LHCN-M2 (cell line): ENCODE measurements around the gene PGLYRP3. TPM values are rescaled to one million over a fixed set of nuclear protein-coding genes. Genes with fewer than 3 reads are reported as not detected.

Experiments used
- DNase-seq: peaks from one replicate; pipeline ENCODE4 v3.0.0-alpha.2; 2012; ENCODE audit warnings: low read depth
- polyA plus RNA-seq: library from polyadenylated mRNA; unstranded; fragments of >200 nt; gene quantifications from one replicate; pipeline ENCODE4 v1.2.1, GENCODE V29; 2012; ENCODE audit warnings: missing spikeins
- total RNA-seq: library from RNA; depleted of rRNA; stranded (reverse); fragments of >200 nt; gene quantifications from 2 replicates; pipeline ENCODE4 v1.2.3, GENCODE V29; 2014; rRNA removed

PGLYRP3 gene
- not detected in 2 replicates for total RNA-seq
- not detected for polyA plus RNA-seq

GRCh38 chr1:153312570-153313186, at the start of gene PGLYRP3:
Gene PGLYRP3 (minus strand): TSS chr1:153312952. CDS start chr1:153310665, 2,287 bp downstream.
- no peak for DNase-seq

- DNase-seq, result no peak
These were observed 49.5 kb upstream of the PGLYRP3 start for GRCh38 chr1:153362187-153362775.

DNA sequence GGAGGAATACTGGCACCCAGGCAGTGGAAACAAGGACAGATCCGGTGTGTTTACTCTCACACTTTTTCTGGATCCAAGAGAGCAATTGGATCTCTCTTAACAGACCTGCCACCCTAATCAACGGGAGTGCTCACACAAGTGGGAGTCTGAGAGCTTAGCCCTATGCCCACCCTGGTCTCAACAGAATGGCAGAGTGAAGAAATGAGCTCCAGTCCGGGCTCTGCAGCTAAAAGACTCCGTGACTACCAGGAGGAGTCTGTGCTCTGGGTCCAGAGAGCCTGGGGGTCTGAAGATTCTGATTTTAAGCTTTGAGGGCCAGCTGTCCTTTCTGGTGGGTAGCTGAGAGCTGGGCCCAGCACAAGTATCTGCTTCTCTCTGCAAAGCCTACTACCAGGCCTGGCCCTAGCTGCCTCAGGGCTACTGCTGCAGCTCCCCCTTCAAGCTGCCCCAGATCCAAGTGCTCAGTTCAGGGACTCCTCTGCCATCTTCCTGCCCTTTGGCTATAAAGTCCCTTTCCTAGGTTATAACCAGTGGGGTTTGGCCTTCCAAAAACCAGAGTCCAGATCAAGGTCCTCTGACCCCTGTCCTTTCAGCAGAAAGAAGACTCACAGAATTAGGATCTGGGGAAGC, 48.8 kb upstream of the PGLYRP3 start:
- DNase-seq, result no peak

GRCh38 chr1:153360592-153361479, 48.1 kb upstream of the PGLYRP3 start:
- DNase-seq, result no peak

DNA sequence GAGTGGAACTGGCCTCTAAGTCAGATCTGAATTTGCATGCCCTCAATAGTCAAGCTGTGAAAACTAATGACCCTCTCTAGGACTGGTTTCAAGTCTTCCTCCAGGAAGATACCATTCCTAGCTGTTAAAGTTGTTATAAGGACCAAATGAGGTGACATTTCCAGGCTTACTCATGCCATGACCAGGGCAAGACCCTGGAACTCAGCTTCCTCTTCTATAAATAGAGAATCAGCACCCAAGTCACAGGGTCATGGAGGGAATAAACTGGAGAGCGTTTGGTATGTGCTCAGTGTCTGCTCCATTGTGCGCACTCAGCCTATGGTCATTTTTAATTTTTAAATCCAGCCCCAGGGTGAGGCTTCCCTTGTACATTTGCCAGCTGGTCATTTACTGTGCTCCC, 47.4 kb upstream of the PGLYRP3 start:
- no peak for DNase-seq

DNA sequence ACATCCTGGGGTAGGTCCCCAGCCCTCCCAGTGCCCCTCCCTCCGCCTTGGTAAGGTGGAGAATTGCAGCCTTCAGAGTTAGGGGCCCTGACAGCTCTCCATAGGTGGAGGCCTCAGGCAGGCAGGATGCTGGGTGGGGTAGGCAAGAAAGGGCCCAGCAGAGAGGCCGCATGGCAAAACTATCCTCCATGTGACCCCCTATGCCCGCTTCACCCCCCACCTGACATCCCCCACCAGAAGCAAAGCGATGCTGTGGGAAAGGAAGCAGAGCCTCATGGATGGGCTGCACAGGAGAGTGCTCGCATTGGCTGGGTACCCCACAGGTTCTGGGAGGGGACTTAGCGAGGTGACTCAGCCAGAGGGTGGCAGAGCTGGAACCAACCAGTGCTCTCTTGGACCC, 46.5 kb upstream of the PGLYRP3 start:
- no peak for DNase-seq

DNA sequence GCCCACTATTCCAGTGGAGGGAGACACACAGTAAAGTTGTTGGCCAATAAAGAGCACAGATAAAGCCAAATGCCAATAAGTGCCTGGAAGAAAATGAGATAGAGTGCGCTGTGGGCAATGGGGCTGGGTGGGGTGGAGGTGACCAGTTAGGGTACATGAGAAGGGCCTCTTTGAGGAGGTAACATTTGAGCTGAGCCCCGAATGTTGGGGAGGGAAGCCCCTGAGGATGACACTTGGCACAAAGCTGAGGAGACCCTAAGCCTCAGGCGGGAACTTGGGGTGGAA, 45.9 kb upstream of the PGLYRP3 start:
- DNase-seq, result no peak

DNA sequence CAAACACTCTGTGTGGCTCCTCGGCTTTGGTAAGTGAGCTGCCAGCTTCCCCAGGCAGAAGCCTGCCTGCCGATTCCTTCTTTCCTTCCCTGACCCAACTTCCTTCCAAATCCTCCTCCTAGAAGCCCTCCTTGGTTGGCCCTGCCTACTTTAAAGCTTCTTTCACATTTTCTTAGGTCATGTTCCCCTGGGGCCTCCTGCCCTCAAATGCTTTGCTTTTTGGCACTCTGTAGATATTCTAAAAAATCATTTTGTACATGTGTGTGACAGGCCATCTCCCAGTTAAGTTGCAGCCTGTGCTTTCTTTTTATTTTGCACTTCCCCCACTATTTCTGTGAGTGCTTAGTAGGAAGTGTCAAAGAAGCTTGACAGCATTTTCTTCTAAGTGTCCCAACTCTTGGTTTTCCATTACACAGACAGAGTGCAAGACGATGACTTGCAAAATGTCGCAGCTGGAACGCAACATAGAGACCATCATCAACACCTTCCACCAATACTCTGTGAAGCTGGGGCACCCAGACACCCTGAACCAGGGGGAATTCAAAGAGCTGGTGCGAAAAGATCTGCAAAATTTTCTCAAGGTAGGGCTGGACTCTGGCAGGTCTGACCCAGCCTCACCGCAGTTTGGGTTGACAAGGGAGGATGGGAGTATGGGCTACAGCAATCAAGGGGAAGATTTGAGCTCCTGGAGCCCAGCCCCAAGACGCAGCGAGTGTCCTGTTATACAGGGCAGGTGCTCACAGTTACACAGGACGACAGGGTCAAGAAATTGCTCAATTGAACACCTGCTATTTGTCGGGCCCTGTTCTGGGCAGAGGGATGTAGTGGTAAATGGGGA, 45.3 kb upstream of the PGLYRP3 start, which contains the start of gene S100A9:
S100A9 (plus strand) TSS at position 2 of the 838 bp plus-strand sequence; CDS start at position 432, 430 bp downstream.
- DNase-seq, result no peak

- DNase-seq, result no peak
These were observed 44.5 kb upstream of the PGLYRP3 start for GRCh38 chr1:153357076-153357852.

- no peak for DNase-seq
These were observed 43.8 kb upstream of the PGLYRP3 start for GRCh38 chr1:153356392-153357075.

DNA sequence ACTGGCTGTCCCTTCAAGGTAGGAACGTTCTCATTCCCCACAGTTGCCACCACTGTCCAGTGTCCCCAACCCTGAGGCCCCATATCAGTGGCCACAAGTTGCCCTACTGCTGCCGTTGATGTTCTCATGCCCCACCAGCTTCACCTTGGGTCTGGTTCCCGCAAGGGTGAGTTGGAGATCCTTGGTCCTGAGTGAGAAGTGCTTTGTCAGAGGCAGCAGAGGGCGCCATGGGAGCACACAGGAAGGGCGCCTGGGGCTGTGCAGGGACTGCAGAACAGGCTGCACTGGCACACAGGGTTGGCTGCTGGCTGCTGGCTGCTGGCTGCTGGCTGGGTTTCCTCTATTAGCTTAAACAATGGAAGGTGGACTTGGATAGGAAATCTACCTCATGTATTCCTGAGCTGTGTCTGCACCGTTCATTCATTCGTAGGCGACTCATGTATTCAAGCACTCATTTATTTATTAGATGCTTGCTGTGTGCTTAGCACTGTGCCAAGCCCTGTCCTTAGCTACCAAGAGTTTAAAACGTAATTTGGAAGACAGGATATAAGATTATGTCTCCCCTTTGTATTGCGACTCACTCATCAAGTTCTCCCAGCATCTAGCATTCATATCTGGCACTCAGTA, 42.8 kb upstream of the PGLYRP3 start:
- peak; percentile 27 for DNase-seq

DNA sequence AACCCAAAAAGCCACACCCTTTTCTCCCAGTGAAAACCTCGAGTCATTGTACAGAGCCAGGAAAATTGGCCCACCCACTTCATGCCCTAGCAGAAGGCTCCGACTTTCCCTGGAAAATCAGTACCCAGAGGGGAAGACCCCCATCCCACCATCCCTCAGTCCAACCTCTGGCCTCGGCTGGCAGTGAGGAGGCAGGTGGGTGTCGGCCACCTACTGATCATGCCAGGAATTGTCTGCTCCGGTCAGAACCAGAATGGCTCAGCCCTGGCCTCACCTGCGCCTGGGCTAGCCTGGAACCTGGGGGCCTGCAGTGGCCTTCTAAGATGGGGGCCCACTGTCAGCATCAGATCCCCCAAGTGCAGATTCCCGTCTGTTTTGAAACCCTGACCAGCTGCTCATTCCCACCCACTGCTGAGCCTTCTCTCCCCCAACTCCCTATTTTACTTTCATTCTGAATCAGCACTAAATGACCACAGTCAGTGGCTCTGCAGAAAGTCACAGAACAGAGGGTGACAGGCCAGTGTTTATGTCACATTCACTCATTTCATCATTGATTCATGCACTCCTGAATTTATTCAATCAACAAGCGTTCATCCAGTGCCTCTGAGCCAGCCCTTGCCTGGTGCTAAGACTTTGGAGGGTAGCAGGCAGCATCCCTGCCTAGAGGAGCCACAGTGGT, 41.9 kb upstream of the PGLYRP3 start:
- no peak for DNase-seq

DNA sequence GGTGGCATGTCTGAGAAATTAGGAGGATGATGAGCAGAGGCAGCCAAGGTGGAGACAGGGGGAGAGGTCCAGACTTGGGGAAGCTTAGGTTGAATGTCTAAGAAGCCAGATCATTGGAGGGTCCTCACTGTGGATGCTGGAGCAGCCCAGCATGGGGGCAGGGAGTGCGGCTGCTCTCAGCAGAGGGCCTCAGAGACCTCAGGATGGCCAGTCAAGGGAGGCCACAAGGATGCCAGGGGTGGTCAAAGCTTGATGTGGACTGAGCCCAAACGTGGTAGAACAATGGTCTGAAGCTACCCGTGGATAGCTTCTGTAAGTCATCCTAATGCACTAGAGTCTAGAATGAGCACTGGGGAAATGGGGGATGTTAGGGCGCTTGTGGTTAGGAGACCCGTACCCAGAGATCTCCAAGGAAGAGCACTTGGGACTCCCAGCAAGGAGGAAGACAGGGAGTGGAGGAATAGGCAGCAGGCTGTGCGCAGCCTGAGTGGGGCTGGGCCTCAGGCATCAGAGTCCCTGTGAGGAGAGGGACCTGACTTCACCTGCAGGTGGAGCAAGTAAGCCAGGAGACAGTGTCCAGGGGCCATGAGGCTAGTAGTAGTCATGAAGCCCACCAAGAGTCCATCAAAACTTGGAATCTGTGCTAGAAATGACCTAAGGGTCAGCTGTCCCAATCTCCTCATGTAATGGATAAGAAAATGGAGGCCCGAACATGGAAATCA, 40.6 kb upstream of the PGLYRP3 start:
- DNase-seq, result no peak

DNA sequence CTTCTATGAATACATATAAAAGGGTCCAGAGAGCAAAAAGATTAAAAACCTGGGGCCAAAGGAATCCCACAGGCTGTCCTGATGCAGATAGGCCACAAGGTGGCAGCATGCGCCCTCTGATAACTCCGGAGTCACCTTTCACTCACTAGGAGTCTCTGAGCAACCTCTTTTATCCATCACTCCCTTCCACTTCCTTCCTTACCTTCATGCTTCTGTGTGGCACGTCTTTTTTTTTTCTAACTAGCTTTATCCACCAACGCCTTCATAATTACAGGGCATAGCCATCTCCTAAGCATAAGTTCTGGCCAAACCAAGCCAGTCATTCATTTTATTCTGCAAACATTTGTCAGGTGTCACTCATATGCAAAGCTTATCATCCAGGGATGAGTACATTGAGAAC, 39.8 kb upstream of the PGLYRP3 start:
- peak; percentile 49 for DNase-seq

DNA sequence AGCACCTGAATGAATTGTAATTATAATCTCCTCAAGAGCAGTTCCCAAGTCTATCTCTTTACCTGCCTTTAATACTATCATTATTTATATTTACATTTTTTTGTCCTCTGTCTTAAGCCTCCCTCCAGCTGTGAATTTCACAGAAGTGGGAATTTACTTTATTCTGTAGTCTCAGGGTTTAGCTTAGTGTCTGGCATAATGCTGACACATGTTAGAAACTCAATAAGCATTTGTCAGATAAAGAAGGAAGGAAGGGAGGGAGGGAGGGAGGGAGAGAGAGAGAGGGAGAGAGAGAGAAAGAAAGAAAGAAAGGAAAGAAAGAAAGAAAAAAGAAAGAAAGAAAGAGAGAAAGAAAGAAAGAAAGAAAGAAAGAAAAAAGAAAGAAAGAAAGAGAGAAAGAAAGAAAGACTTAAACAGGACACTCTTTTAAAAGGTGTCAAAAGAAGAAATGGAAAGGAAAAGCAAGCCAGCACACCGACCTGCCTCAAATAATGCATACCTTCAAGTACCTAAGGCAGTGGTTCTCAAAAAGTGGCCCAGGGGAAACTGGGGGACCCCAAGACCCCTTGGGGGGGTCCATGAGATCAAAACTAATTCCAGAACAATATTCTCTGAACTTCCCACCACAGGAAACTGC, 37.7 kb upstream of the PGLYRP3 start:
- no peak for DNase-seq

GRCh38 chr1:153349363-153350320, 36.9 kb upstream of the PGLYRP3 start:
- no peak for DNase-seq
